GM18909 (cell line): ENCODE data around the gene TSSK2.

Experiments
- ATAC-seq: cut with Tn5 transposase; IDR thresholded peaks from one replicate; pipeline ENCODE4 v1.9.1; 2021; ENCODE audit warnings: mild to moderate bottlenecking; ENCODE audit not compliant: unreplicated experiment, poor library complexity

Gene TSSK2

DNA sequence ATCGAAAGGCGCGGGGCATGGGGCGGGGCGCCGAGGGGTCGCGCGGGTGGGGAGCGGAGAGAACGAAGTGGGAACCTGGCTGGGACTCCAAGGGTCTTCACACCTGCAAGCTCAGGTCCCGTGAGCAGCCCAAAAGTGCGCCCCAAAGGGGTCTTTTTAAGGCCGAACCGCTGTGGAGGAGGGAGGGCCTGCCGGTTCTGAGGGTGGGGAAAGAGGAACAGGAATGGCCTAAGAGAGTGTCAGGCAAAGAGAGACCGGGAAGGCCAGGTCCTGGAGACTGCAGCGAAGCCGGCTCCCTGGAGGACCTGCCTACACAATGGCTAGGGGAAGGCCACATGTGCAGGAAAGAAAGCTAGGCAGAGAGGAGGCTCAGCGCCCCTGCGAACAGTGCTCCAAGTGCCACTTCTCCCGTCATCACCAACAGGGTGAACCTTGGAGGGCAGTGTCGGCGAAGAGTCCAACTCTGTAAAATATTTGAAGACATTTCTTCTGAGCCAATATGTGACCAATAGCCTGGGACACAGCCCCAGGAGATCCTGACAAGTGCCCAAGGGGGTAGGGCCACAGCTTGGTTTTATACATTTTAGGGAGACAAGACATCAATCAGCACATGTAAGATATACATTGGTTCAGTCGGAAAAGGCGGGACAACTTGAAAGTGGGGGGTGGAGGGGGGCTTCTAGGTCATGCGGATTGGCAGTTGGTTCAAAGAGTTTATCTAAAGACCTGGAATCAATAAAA is 8.2 kb upstream of the TSSK2 start:
- no peak for ATAC-seq

DNA sequence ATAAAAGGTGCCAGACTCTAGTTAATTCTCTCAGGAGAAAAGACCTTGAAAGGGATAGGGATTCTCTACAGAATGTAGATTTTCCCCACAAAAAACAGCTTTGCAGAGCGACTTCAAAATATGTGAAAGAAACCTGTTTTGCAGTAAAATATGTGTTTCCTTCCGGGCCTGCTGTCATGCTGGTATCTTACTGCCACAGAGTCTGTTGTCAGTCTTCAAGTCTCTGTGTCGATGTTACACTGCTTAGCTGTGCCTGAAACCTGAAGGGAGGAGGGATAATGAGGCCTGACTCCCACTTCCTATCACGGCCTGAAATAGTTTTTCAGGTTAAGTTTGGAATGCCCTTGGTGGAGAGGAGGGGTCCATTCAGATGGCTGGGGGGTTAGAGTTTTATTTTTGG is 7.2 kb upstream of the TSSK2 start:
- no peak for ATAC-seq

DNA sequence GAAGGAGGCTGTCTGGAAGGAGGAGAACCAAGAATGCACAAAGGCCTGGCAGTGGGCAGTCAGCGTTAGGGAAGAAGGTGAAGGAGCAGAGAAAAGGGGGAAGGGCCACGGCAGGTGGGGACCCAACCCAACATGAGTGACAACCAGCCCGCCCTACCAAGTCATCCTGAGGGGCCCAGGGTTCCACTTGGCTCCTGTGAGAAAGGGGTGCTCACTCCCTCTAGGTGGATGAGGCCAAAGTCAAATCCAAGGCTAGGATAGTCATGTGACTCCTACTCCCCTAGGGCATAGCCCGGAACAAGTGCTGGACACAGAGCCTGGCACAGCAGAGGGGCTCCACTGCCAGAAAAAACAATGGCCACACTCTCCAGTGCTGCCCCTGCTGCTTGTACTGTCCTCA is 6.7 kb upstream of the TSSK2 start:
- ATAC-seq, result no peak

DNA sequence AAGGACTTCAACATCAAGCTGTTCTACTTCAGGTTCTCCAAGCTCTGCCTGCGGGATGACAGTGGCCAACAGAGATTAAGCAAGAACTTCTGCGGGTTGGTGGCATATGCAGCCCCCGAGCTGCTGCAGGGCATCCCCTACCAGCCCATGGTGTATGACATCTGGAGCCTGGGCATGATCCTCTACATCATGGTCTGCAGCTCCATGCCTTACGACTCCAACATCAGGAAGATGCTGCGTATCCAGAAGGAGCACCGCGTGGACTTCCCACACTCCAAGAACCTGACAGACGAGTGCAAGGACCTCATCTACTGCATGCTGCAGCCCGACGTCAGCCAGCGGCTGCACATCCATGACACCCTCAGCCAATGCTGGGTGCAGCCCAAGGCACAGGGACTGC is 6.1 kb upstream of the TSSK2 start:
- ATAC-seq, result no peak

DNA sequence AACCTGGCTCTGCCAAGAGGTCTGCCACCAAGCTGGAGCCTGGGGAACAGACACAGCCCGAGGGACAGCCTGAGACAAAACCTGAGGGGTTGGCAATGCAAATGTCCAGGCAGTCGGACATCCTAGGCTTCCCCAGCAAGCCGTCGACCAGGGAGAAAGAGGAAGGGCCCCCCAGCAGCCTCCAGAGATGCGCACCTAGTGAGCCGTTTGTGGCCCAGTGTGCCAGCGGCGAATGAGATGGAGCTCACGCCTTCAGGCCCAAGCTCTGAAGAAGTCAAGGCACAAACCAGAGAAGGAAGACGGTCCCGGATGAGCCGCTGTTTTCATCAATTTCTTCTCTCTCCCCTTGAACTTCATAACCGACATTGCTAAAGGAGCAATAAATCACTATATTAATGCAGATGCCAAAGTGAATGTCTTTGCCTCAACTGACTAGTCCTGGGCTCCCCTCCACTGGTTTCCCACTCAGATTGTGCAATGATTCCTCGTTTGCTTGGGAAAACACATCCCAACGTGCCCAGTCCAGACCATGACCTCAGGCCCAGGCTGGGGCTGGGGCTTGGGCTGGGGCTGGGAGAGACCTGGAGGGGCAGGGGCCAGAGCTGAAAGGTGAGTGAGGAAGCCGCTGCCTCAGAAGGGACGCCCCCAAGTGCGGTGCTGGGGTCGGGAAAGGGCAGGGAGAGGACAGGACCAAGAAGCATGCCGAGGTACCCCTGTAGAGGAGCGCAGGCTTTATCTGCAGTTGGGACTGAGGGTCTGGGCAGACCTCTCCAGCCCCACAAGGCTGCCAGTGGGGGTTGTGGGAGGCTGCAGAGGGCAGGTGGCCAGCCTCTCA is 5.4 kb upstream of the TSSK2 start:
- ATAC-seq, result no peak

DNA sequence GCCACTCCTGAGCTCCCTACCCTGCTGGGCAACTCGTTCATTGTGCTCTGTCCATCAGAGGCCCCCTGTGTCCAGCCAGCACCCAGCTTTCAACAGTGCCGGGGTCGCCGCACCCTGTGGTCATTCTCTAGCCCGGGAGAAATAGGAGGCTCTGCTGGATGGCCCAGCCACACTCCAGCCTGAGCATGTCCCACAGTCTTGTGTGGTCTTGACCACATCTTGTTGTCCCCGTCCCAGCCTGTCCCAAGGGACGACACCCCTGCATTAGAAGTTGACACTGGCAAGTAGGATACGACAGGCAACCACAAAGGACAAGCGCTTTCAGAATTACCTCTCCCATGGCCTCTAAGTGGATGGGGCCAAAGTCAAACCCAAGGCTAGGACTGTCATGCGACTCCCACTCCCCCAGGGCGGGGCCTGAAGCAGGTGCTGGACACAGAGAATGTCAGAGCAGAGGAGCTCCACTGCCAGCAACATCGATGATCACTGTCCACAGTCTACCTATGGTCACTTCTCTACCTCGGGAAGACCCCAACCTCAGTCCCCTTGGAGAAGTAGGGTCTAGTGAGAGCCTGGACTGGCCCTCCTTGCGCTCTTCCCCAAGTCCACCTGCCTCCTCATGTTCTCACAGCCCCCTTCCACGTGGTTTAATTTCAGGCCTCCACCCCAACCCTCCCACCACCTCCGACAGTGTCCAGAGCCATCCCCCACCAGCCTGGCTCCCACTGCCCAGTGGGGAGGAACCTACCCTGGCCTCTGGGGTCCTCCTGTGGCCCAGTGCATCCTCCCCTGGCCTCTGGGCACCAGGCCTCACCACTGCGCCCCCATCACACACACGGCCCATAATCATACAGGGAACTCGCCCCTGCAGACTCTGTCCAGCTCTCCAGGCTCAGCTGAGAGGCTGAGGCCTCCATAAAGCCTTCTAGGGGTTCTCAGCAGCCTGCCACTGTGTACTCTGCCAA is 4.5 kb upstream of the TSSK2 start:
- ATAC-seq, result no peak

DNA sequence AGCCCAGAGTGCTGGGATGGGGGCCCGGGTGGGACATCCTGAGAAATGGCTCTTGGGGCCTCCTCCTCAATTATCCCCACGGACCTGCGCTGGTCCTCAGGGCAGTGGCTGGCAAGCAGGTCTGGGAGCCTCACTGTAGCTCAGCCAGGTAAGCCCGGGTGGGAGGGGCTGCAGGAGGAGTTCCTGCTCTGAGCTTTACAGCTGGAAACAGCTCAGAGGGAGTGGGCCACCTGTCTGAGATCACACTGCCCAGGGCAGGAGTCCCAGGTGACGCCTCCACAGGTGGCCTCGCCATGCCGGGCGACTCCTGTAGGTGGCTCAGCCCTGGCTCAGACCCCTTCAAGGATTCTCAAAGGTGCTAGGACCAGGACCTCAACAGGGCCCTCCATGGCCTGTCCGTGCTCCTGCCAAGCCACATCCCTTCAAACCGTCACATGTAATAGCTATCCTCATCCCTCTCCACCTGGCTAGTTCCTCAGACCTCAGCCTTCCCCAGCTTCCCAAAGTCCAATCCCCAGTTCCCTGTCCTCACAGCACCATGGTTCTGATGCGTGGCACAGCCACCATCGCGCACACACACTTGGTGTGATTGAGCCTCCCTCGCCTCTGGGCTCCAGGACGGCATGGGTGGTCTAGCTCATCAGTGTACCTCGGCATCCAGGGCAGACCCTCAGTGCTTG is 3.6 kb upstream of the TSSK2 start:
- no peak for ATAC-seq

DNA sequence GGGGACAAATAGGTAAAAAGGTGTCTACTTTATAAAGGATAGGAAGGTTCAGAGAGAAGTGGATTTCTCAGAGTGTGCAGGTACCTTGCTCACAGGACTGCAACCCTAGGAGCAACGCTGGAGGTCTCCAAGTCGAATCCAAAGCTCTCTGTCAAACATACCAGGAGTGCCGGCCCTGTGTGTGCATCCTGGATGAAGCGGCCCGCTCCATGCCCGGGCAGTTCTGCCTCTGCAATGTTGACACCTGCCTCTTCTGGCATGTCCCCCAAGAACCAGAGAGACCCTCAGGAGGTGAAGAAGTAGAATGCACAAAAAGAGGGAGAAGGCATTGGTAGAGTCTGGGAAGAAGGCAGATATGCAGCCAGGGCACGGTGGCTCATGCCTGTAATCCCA is 3.1 kb upstream of the TSSK2 start:
- no peak for ATAC-seq

DNA sequence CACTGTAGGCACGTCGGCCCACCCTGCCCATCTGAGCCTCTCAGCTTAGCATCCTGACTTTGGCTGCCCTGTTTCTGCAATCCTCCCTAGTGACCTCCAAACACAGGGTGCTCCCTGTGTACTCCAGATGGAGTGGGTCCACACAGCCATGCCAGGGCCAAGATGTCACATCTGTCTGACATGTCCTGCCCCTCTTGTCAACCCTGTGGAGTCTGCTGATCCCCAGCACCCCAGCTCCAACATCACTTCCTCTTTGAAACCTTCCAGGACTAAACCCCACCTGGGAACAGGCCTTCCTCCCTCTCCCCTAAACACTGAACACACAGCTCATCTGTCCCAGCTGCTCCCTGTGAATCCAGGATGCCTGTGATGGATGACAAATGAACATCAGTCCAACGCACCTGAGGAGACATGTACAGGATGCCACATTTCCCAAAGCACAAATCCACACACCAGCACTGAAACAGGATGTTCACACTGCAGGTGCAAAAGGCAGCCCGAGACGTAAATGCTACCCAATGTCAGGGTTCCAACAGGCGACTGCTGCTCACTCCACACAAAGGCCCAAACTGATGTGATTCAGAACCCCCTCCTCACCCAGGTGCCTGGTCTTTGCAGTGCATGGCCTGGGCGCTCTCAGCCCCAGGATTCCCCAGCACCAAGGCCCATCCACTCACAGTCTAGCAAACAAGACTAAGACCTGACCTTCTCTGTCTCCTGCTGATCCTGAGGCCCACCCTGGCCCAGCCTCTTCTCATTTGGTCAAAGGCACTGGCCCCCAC is 2.0 kb upstream of the TSSK2 start:
- no peak for ATAC-seq

DNA sequence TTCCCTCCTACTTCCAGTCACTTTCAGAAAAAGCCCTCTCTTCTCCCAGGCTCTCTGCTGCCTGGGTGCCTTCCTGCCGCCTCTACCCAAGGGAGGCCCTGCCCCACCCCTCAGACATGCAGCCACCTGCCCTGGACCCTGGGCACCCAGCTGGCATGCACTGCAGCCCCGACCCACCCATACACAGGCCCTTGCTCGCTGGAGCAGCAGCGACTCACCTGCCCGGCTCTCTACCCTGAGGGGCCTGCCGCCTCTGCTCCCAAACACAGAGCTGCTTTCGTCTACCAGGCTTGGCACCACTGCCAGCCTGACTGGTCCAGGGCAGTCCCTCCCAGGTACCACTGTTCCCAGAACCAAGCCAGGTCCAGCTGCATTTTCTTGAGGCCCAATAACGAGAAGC is 1.2 kb upstream of the TSSK2 start:
- ATAC-seq, result no peak

DNA sequence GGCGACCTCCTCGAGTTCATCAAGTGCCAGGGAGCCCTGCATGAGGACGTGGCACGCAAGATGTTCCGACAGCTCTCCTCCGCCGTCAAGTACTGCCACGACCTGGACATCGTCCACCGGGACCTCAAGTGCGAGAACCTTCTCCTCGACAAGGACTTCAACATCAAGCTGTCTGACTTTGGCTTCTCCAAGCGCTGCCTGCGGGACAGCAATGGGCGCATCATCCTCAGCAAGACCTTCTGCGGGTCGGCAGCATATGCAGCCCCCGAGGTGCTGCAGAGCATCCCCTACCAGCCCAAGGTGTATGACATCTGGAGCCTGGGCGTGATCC is 542 bp downstream of the TSSK2 start:
- ATAC-seq, result no peak

DNA sequence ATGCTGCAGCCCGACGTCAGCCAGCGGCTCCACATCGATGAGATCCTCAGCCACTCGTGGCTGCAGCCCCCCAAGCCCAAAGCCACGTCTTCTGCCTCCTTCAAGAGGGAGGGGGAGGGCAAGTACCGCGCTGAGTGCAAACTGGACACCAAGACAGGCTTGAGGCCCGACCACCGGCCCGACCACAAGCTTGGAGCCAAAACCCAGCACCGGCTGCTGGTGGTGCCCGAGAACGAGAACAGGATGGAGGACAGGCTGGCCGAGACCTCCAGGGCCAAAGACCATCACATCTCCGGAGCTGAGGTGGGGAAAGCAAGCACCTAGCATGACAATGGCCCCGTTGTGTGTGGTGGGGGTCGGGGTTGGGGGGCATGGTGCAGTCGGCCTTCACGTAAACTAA is 1.0 kb downstream of the TSSK2 start:
- no peak for ATAC-seq

DNA sequence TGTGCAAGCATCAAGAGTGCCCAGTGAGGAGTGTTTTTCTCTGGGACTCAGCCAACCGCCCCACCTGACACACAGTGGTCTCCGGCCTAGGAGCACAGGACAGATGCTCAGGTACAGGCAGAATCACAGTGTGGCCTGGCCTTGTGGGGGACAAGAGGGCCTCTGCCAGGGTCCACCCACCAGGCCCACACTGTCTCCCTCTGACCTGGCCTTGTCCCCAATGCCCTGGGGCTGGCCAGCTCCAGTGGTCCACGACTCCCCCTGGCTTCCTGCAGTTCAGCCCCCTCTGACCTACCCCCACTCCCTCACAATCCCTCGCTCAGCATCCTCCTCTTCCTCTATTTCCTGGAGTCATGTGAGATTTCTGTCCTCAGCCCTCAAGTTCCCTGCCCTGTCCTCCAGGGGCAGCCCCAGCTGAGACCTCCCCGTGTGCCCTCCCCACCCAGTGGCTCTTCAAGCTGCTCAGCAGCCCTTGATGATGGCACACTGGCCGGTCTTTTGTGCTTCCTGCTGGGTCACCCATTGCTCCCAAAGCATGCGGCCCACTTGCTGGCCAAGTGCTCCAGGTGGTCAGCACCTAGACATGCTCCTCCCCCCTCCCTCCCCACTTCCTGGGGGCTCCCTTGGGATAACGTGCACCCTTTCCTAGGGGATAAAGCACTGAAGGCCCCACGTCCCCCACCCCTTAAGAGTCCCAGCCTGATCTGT is 1.7 kb downstream of the TSSK2 start:
- no peak for ATAC-seq

DNA sequence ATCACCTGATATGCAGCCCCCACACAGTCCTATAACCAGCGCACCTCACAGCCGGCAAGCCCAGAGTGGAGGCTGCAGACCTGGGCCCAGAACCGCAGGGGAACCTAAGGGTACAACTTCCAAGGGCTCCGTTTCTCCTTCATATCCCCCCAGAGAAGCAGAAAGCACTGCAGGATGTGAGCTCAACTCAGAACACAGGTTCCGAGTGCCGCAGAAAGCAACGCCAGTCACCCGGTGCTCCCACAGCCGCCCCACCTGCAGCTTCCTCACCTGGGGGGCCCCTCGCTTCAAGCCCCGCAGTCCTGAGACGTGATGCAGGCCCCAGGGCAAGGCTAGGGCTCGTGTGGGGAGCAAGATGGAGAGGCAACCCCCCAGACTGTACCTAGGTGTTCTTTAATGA is 2.5 kb downstream of the TSSK2 start:
- ATAC-seq, result no peak

DNA sequence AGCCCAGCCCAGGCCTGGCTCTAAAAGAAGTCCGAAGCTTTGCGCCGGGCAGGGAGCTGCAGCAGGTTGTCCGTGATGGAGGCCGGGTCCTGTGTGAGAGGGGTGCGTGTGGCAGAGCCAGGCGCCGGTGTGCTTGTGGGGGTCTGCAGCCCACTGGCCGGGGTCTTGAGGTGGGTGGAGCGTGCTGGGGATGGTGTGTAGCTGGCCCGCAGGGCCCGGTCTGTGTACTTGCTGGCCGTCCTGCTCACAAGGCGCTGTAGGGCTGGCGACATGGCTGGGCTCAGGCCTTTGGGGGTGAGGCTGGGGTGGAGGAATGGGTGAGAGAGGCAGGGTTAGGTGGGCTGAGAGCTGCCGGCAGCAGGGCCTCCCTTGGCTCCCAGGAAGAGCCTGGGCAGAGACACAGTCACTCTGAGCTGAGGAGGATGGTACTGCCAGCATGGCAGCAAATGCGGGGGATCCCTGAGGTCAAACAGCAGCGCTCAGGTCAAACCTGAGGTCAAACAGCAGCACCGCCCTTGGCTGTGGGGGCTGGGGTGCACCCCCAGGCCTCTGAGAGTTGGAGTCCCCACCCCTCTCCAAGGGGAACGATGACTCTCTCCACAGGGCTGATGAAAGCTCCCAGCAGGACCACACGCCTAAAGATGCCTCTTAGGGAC is 3.2 kb downstream of the TSSK2 start:
- ATAC-seq, result no peak

DNA sequence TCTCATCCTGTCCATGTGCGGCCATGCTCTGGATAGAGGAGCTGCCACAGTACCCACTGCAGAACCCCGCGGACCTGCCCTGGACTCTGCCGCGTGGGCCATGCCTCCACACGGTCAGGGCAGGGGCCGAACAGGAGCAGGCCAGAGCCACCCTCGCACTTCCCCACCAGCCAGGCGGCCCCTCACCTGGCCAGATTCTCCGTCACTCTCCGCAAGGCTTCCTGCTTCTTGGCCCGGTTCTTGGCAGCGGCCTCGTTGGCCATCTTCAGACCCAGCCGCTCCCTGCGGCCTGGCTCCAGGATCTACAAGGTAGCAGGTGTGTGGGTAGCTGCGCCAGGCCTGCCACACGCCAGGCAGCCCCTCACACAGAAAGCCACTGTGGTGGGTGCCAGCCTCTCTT is 3.8 kb downstream of the TSSK2 start:
- no peak for ATAC-seq

DNA sequence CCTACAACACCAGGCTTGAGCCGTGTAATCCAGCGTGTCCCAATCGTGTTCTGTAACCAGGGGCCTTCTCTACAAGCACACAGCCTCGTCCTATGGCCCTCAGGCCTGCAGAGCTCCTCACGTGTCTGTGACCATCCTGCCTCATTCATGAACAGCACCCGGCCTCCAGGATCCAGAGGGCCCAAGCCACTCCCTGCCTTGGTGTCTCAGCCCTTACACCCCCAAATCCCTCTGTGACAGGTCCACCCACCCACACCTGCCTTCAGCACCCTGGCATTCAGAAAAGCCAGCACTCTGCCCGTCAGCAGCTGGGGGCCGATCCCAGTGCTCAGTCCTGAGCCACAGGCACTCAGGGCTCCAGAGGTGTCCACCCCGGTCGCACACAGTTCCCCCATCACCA is 5.8 kb downstream of the TSSK2 start:
- ATAC-seq, result no peak

DNA sequence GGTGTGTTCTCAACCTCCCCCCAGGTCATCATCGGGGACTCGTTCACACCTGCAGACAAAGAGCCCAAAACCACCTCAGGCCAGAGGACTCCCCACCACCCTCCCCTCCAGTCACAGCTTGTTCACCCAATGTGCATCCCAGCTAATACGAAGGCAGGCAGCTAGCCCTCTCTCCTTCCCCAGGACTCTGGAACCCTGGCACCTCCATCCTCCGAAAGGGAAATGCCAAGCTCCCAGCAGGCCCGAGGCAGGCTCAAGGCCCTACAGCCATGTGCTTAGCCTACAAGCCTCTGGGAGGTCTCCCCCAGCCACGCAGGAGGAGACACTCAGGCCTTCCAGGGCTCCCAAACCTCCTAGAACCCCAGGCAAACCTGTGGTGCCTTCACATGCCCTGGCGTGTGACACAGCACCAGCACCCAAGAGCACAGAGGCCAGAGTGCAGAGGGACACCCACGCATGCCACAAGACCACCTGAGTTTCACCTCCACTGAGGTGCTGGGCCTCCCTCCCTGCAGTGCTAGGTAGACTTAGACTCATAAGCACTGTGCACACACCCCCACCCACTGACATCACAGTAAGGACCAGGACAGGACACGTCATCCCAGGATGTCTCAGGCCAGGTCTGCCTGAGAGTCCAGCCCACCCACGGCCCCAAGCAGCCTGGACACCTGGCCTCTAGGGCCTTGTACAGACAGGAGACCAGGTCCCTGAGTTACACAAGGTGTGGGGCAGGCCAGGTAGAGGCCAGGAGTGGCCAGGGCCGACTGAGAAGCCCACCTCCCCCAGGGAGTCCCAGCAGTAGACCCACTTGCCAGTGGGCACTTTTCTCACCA is 6.5 kb downstream of the TSSK2 start:
- ATAC-seq, result no peak
